K562 (cell line): ENCODE data around the gene PCAT6. TPM values are rescaled to one million over a fixed set of nuclear protein-coding genes. Genes with fewer than 3 reads are reported as not detected.

Experiments used
- polyA plus RNA-seq, 8 experiments: library from polyadenylated mRNA; depleted of rRNA in 4 of 8; stranded (reverse) in 5 of 8; unstranded in 3 of 8; fragments of >200 nt; fragmentation: Nextera tagmentation in 2 of 8; fragmentation: Illumina TruSeq in 1 of 8; extraction: Ambion mirVana in 2 of 8; extraction: Trizol in 1 of 8; gene quantifications; 2 replicates each; pipeline versions ENCODE4 v1.2.1 to v1.2.3, GENCODE V29; 2011 to 2014; ENCODE audit warnings: inconsistent platforms in 1 of 8, missing spikeins in 1 of 8
- small RNA-seq: library from RNA; depleted of rRNA; stranded (forward); fragments of <200 nt; gene quantifications from one replicate; pipeline ENCODE3, GENCODE V24; 2014
- total RNA-seq, 7 experiments: library from RNA; depleted of rRNA in 6 of 7; stranded (reverse); fragments of >200 nt in 6 of 7; fragmentation: Illumina TruSeq in 2 of 7; extraction: Trizol in 2 of 7; gene quantifications; 2 replicates each; pipeline versions ENCODE4 v1.2.1 to v1.2.3, GENCODE V29; 2011 to 2021; ENCODE audit warnings: low replicate concordance in 1 of 7

PCAT6 gene
- total and polyA plus RNA-seq, 9 of the 15 experiments (the other 6 are each of a cell fraction or from before 2014, with no cell fraction given) = 0.25 to 2.4 (median 0.54) TPM; not detected in 1

Small RNA genes lying within 50 kb of the gene (small RNA-seq; reads per million reads assigned to genes)
- gene AC098934.3 = not detected

Other genes starting within 250 kb of the PCAT6 start
Only the 7 nearest of the 8 such genes appear.
- not detected in 2 replicates for gene SYT2, start 100.5 kb upstream of the PCAT6 start, total RNA-seq (2014; rRNA removed)
- gene SYT2, start 100.5 kb upstream of the PCAT6 start, total RNA-seq (2014; rRNA removed; fragmentation: Illumina TruSeq; extraction: Trizol) = not detected in 2 replicates
- not detected in 2 replicates for gene SYT2, start 100.5 kb upstream of the PCAT6 start, total RNA-seq (2015; rRNA removed; fragmentation: Illumina TruSeq; extraction: Trizol)
- 0.02 TPM in 1 of 2 replicates, not detected in the other for gene SYT2, start 100.5 kb upstream of the PCAT6 start, total RNA-seq (2021)
- not detected in 2 replicates for gene SYT2, start 100.5 kb upstream of the PCAT6 start, polyA plus RNA-seq (2011; rRNA removed)
- gene SYT2, start 100.5 kb upstream of the PCAT6 start, polyA plus RNA-seq (2014; fragmentation: Illumina TruSeq; extraction: Trizol) = not detected in 2 replicates
- not detected for gene SYT2, start 100.5 kb upstream of the PCAT6 start, polyA plus RNA-seq (2014; fragmentation: Nextera tagmentation; extraction: Ambion mirVana)
- gene SYT2, start 100.5 kb upstream of the PCAT6 start, polyA plus RNA-seq (2014; rRNA removed) = not detected in 2 replicates
- gene KDM5B, start 2.5 kb upstream of the PCAT6 start, total RNA-seq (2014; rRNA removed) = 50.7 and 56.3 TPM in 2 replicates
- gene KDM5B, start 2.5 kb upstream of the PCAT6 start, total RNA-seq (2014; rRNA removed; fragmentation: Illumina TruSeq; extraction: Trizol) = 71.4 and 78.0 TPM in 2 replicates
- 54.6 and 57.1 TPM in 2 replicates for gene KDM5B, start 2.5 kb upstream of the PCAT6 start, total RNA-seq (2015; rRNA removed; fragmentation: Illumina TruSeq; extraction: Trizol)
- 88.5 and 90.6 TPM in 2 replicates for gene KDM5B, start 2.5 kb upstream of the PCAT6 start, total RNA-seq (2021)
- 61.1 and 72.3 TPM in 2 replicates for gene KDM5B, start 2.5 kb upstream of the PCAT6 start, polyA plus RNA-seq (2011; rRNA removed)
- gene KDM5B, start 2.5 kb upstream of the PCAT6 start, polyA plus RNA-seq (2014; fragmentation: Illumina TruSeq; extraction: Trizol) = 44.4 and 58.5 TPM in 2 replicates
- gene KDM5B, start 2.5 kb upstream of the PCAT6 start, polyA plus RNA-seq (2014; fragmentation: Nextera tagmentation; extraction: Ambion mirVana) = 10 to 100 TPM; 15.4 to 18.5 TPM
- 32.6 and 38.6 TPM in 2 replicates for gene KDM5B, start 2.5 kb upstream of the PCAT6 start, polyA plus RNA-seq (2014; rRNA removed)
- gene RABIF, start 78.2 kb downstream of the PCAT6 start, total RNA-seq (2014; rRNA removed) = 7.4 and 11.4 TPM in 2 replicates
- 8.8 and 9.8 TPM in 2 replicates for gene RABIF, start 78.2 kb downstream of the PCAT6 start, total RNA-seq (2014; rRNA removed; fragmentation: Illumina TruSeq; extraction: Trizol)
- gene RABIF, start 78.2 kb downstream of the PCAT6 start, total RNA-seq (2015; rRNA removed; fragmentation: Illumina TruSeq; extraction: Trizol) = 13.3 and 13.4 TPM in 2 replicates
- gene RABIF, start 78.2 kb downstream of the PCAT6 start, total RNA-seq (2021) = 11.0 and 12.3 TPM in 2 replicates
- gene RABIF, start 78.2 kb downstream of the PCAT6 start, polyA plus RNA-seq (2011; rRNA removed) = 14.9 and 17.1 TPM in 2 replicates
- 17.6 and 20.1 TPM in 2 replicates for gene RABIF, start 78.2 kb downstream of the PCAT6 start, polyA plus RNA-seq (2014; fragmentation: Illumina TruSeq; extraction: Trizol)
- 10 to 100 TPM in 1 of 2 experiments, 1 to 10 TPM in 1; 8.7 to 10.1 TPM for gene RABIF, start 78.2 kb downstream of the PCAT6 start, polyA plus RNA-seq (2014; fragmentation: Nextera tagmentation; extraction: Ambion mirVana)
- 13.8 and 14.3 TPM in 2 replicates for gene RABIF, start 78.2 kb downstream of the PCAT6 start, polyA plus RNA-seq (2014; rRNA removed)
- gene KLHL12, start 116.3 kb downstream of the PCAT6 start, total RNA-seq (2014; rRNA removed) = 30.7 and 31.5 TPM in 2 replicates
- 40.6 and 43.4 TPM in 2 replicates for gene KLHL12, start 116.3 kb downstream of the PCAT6 start, total RNA-seq (2014; rRNA removed; fragmentation: Illumina TruSeq; extraction: Trizol)
- gene KLHL12, start 116.3 kb downstream of the PCAT6 start, total RNA-seq (2015; rRNA removed; fragmentation: Illumina TruSeq; extraction: Trizol) = 34.7 and 35.0 TPM in 2 replicates
- 32.0 and 35.2 TPM in 2 replicates for gene KLHL12, start 116.3 kb downstream of the PCAT6 start, total RNA-seq (2021)
- gene KLHL12, start 116.3 kb downstream of the PCAT6 start, polyA plus RNA-seq (2011; rRNA removed) = 66.8 and 85.1 TPM in 2 replicates
- 37.4 and 40.4 TPM in 2 replicates for gene KLHL12, start 116.3 kb downstream of the PCAT6 start, polyA plus RNA-seq (2014; fragmentation: Illumina TruSeq; extraction: Trizol)
- gene KLHL12, start 116.3 kb downstream of the PCAT6 start, polyA plus RNA-seq (2014; fragmentation: Nextera tagmentation; extraction: Ambion mirVana) = 10 to 100 TPM; 23.1 to 25.7 TPM
- 32.0 and 33.4 TPM in 2 replicates for gene KLHL12, start 116.3 kb downstream of the PCAT6 start, polyA plus RNA-seq (2014; rRNA removed)
- gene ADIPOR1, start 147.4 kb downstream of the PCAT6 start, total RNA-seq (2014; rRNA removed) = 100 and 120 TPM in 2 replicates
- 110 and 117 TPM in 2 replicates for gene ADIPOR1, start 147.4 kb downstream of the PCAT6 start, total RNA-seq (2014; rRNA removed; fragmentation: Illumina TruSeq; extraction: Trizol)
- gene ADIPOR1, start 147.4 kb downstream of the PCAT6 start, total RNA-seq (2015; rRNA removed; fragmentation: Illumina TruSeq; extraction: Trizol) = 93.3 and 101 TPM in 2 replicates
- gene ADIPOR1, start 147.4 kb downstream of the PCAT6 start, total RNA-seq (2021) = 95.2 and 96.1 TPM in 2 replicates
- gene ADIPOR1, start 147.4 kb downstream of the PCAT6 start, polyA plus RNA-seq (2011; rRNA removed) = 217 and 228 TPM in 2 replicates
- 137 and 172 TPM in 2 replicates for gene ADIPOR1, start 147.4 kb downstream of the PCAT6 start, polyA plus RNA-seq (2014; fragmentation: Illumina TruSeq; extraction: Trizol)
- gene ADIPOR1, start 147.4 kb downstream of the PCAT6 start, polyA plus RNA-seq (2014; fragmentation: Nextera tagmentation; extraction: Ambion mirVana) = 10 to 100 TPM; 29.0 to 33.4 TPM
- 92.6 and 126 TPM in 2 replicates for gene ADIPOR1, start 147.4 kb downstream of the PCAT6 start, polyA plus RNA-seq (2014; rRNA removed)
- gene CYB5R1, start 156.3 kb downstream of the PCAT6 start, total RNA-seq (2014; rRNA removed) = 42.8 and 48.3 TPM in 2 replicates
- 34.4 and 34.6 TPM in 2 replicates for gene CYB5R1, start 156.3 kb downstream of the PCAT6 start, total RNA-seq (2014; rRNA removed; fragmentation: Illumina TruSeq; extraction: Trizol)
- gene CYB5R1, start 156.3 kb downstream of the PCAT6 start, total RNA-seq (2015; rRNA removed; fragmentation: Illumina TruSeq; extraction: Trizol) = 32.2 and 32.3 TPM in 2 replicates
- 38.8 and 41.1 TPM in 2 replicates for gene CYB5R1, start 156.3 kb downstream of the PCAT6 start, total RNA-seq (2021)
- gene CYB5R1, start 156.3 kb downstream of the PCAT6 start, polyA plus RNA-seq (2011; rRNA removed) = 29.0 and 35.8 TPM in 2 replicates
- gene CYB5R1, start 156.3 kb downstream of the PCAT6 start, polyA plus RNA-seq (2014; fragmentation: Illumina TruSeq; extraction: Trizol) = 46.6 and 48.6 TPM in 2 replicates
- gene CYB5R1, start 156.3 kb downstream of the PCAT6 start, polyA plus RNA-seq (2014; fragmentation: Nextera tagmentation; extraction: Ambion mirVana) = 10 to 100 TPM; 10.6 to 14.3 TPM
- gene CYB5R1, start 156.3 kb downstream of the PCAT6 start, polyA plus RNA-seq (2014; rRNA removed) = 30.6 and 47.9 TPM in 2 replicates
- gene TMEM183A, start 196.4 kb downstream of the PCAT6 start, total RNA-seq (2014; rRNA removed) = 119 and 136 TPM in 2 replicates
- 127 and 136 TPM in 2 replicates for gene TMEM183A, start 196.4 kb downstream of the PCAT6 start, total RNA-seq (2014; rRNA removed; fragmentation: Illumina TruSeq; extraction: Trizol)
- gene TMEM183A, start 196.4 kb downstream of the PCAT6 start, total RNA-seq (2015; rRNA removed; fragmentation: Illumina TruSeq; extraction: Trizol) = 114 TPM in 2 replicates
- gene TMEM183A, start 196.4 kb downstream of the PCAT6 start, total RNA-seq (2021) = 124 and 143 TPM in 2 replicates
- gene TMEM183A, start 196.4 kb downstream of the PCAT6 start, polyA plus RNA-seq (2011; rRNA removed) = 166 and 180 TPM in 2 replicates
- gene TMEM183A, start 196.4 kb downstream of the PCAT6 start, polyA plus RNA-seq (2014; fragmentation: Illumina TruSeq; extraction: Trizol) = 144 and 190 TPM in 2 replicates
- 10 to 100 TPM; 23.4 to 31.8 TPM for gene TMEM183A, start 196.4 kb downstream of the PCAT6 start, polyA plus RNA-seq (2014; fragmentation: Nextera tagmentation; extraction: Ambion mirVana)
- 124 and 139 TPM in 2 replicates for gene TMEM183A, start 196.4 kb downstream of the PCAT6 start, polyA plus RNA-seq (2014; rRNA removed)